Duodenal mucosa (tissue), 2 donors: ENCODE measurements around the gene NCOR2.

Source experiments
- H3K27ac ChIP-seq: one replicate; pipeline ENCODE4 v1.7.0; 2013; ENCODE audit warnings: low read depth, low read length
- H3K27me3 ChIP-seq, 2 donors: one replicate each; pipeline ENCODE4 v1.7.0; 2013; ENCODE audit warnings: low read length in 2 of 2, control low read depth in 1 of 2; ENCODE audit not compliant: insufficient read depth in 2 of 2, control insufficient read depth in 1 of 2
- H3K36me3 ChIP-seq, 2 donors: one replicate each; pipeline ENCODE4 v1.7.0; 2013; ENCODE audit warnings: low read length in 2 of 2, control low read depth in 1 of 2; ENCODE audit not compliant: insufficient read depth in 2 of 2, control insufficient read depth in 1 of 2
- H3K4me1 ChIP-seq, 2 donors: one replicate each; pipeline ENCODE4 v1.7.0; 2013; ENCODE audit warnings: low read length in 2 of 2, control low read depth in 1 of 2; ENCODE audit not compliant: insufficient read depth in 2 of 2, control insufficient read depth in 1 of 2
- H3K4me3 ChIP-seq, 2 donors: one replicate each; pipeline ENCODE4 v1.7.0; 2013; ENCODE audit warnings: low read length in 2 of 2, low read depth in 1 of 2
- H3K9ac ChIP-seq, 2 donors: one replicate each; pipeline ENCODE4 v1.7.0; 2013; ENCODE audit warnings: low read length in 2 of 2, low read depth in 1 of 2
- H3K9me3 ChIP-seq, 2 donors: one replicate each; pipeline ENCODE4 v1.7.0; 2013; ENCODE audit warnings: low read length in 2 of 2, control low read depth in 1 of 2; ENCODE audit not compliant: control insufficient read depth in 1 of 2

Gene NCOR2

GRCh38 chr12:124577374-124577773 lies 10.0 kb upstream of the NCOR2 start:
- Histone ChIP-seq H3K27me3 (no peaks in the 10 kb centered on the region), H3K9ac (no peak overlapping the region), H3K4me3 (no peak overlapping the region), H3K4me1 (no peaks in the 10 kb centered on the region), H3K9me3 (peaks cover 0 to 2% of the 10 kb centered on the region in 2 donors), H3K36me3 (no peaks in the 10 kb centered on the region), H3K27ac (no peak overlapping the region)

GRCh38 chr12:124576061-124576650 lies 8.7 kb upstream of the NCOR2 start:
- H3K27ac ChIP-seq = no peak overlapping the region
- no peaks in the 10 kb centered on the region for H3K4me1 ChIP-seq
- H3K36me3 ChIP-seq = no peaks in the 10 kb centered on the region
- peaks cover 0 to 2% of the 10 kb centered on the region in 2 donors for H3K9me3 ChIP-seq
- no peak overlapping the region for H3K9ac ChIP-seq
- H3K4me3 ChIP-seq = no peak overlapping the region
- no peaks in the 10 kb centered on the region for H3K27me3 ChIP-seq

DNA sequence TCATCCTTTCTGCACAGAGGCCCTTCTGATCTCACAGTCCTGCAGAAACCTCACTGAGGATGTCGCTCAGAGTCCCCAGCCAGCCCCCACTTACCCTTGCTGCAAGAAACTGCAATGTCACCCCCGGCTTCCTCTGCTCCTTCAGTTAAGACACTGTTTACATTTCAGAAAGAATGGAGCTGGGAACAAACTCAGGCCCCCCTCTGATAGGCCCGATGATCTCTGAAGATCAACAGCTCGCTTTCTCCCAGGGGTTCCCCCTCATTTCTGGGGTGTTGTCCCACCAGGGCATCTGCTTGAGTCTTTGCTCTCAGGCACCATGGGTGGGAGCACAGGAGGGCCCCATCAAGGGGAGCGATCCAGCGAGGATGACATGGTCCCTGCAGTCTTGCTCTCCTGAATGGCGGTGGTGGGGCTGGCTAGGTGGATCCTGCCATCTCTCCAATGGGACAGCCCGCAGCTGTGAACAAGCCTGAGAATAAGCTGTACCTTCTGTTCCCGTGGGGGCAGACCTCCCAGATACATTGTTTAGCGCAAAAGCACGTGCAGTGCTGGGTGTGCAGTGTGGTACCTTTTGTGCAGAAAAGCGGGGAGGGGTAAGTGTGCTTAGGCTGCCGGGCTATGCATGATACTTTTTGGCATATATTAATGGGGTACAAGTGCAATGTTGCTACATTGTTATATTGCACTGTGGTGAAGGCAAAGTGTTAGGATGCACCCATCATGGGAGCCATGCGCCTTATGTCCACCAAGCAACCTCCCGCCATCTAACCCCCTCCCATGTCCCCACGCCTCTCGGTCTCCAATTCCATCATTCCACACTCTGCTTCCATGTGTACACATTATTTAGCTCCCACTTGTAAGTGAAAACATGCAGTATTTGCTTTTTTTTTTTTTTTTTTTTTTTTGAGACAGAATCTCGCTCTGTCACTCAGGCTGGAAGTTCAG lies 6.7 kb upstream of the NCOR2 start:
- no peak overlapping the region for H3K27ac ChIP-seq
- peaks cover 0 to 2% of the 10 kb centered on the region in 2 donors for H3K9me3 ChIP-seq
- H3K9ac ChIP-seq = no peak overlapping the region
- no peak overlapping the region for H3K4me3 ChIP-seq
- H3K27me3 ChIP-seq = no peaks in the 10 kb centered on the region
- no peaks in the 10 kb centered on the region for H3K36me3 ChIP-seq
- peaks cover 0 to 3% of the 10 kb centered on the region in 2 donors for H3K4me1 ChIP-seq

DNA sequence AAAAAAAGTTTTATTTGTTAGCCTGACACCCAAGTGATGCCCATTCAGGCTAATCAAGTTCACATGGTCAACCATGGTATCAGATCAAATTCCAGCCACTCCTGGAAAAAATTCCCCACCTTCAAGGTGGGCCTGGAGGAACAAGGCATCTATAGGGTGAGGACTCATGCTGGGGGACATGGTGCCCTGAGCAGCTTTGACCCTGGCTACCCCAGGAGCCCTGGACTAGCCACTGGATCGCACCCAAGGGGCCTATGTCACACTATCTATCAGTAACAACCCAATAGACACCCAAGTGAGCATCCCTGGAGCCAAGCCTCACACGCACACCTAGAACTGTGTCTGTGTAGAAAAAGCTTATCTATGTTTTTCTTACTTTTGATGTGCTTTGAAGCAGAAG lies 4.1 kb upstream of the NCOR2 start:
- peaks cover 3 to 14% of the 10 kb centered on the region in 2 donors for H3K4me1 ChIP-seq
- no peak overlapping the region for H3K9ac ChIP-seq
- no peaks in the 10 kb centered on the region for H3K27me3 ChIP-seq
- no peaks in the 10 kb centered on the region for H3K9me3 ChIP-seq
- H3K36me3 ChIP-seq = no peaks in the 10 kb centered on the region
- H3K4me3 ChIP-seq = no peak overlapping the region
- no peak overlapping the region for H3K27ac ChIP-seq

DNA sequence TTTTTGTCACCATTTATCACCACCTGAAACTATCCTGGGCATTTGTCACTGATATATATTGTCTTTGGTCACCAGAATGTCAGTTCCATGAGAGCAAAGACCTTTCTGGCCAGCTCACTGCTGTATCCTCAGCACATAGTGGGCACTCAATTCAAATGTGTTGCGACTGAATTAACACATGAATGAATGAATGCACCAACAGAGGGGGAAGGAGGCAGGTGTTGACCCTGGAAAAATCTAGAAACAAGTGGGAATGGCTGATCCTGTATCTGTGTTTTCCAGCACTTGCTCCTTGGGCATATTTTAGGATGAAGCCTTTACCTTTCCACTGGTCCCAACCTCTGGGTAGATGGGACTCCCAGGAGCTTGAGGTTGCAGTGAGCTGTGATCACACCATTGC lies 3.4 kb upstream of the NCOR2 start:
- Histone ChIP-seq H3K27ac (no peak overlapping the region), H3K36me3 (no peaks in the 10 kb centered on the region), H3K4me1 (peaks cover 3 to 15% of the 10 kb centered on the region in 2 donors), H3K9me3 (no peaks in the 10 kb centered on the region), H3K9ac (no peak overlapping the region), H3K27me3 (no peaks in the 10 kb centered on the region), H3K4me3 (no peak overlapping the region)

GRCh38 chr12:124569375-124570148 lies 2.1 kb upstream of the NCOR2 start:
- H3K27me3 ChIP-seq = no peaks in the 10 kb centered on the region
- H3K4me3 ChIP-seq = no peak overlapping the region
- no peaks in the 10 kb centered on the region for H3K36me3 ChIP-seq
- H3K9me3 ChIP-seq = no peaks in the 10 kb centered on the region
- peaks cover 13 to 19% of the 10 kb centered on the region in 2 donors for H3K4me1 ChIP-seq
- no peak overlapping the region for H3K27ac ChIP-seq
- H3K9ac ChIP-seq = no peak overlapping the region

- H3K9me3 ChIP-seq = no peaks in the 10 kb centered on the region
- peaks cover 19 to 22% of the 10 kb centered on the region in 2 donors for H3K4me1 ChIP-seq
- no peak overlapping the region for H3K9ac ChIP-seq
- no peaks in the 10 kb centered on the region for H3K36me3 ChIP-seq
- H3K27me3 ChIP-seq = no peaks in the 10 kb centered on the region
- no peak overlapping the region for H3K27ac ChIP-seq
- H3K4me3 ChIP-seq = no peak overlapping the region
Measured at GRCh38 chr12:124568431-124569374, 1.3 kb upstream of the NCOR2 start.

GRCh38 chr12:124567673-124568373 lies 411 bp upstream of the NCOR2 start:
- Histone ChIP-seq H3K9ac (peak overlapping the region; percentile 39), H3K36me3 (no peaks in the 10 kb centered on the region), H3K9me3 (no peaks in the 10 kb centered on the region), H3K4me3 (peak overlapping the region; percentile 68), H3K27ac (peak overlapping the region; percentile 70), H3K4me1 (peaks cover 25 to 26% of the 10 kb centered on the region in 2 donors), H3K27me3 (no peaks in the 10 kb centered on the region)
